Measurements from ENCODE around the gene CACNG8. TPM values are rescaled to one million over a fixed set of nuclear protein-coding genes. Genes with fewer than 3 reads are reported as not detected.
A peak's percentile ranks its signal among the peaks of the same experiment; 100 is the strongest.

The CACNG8 gene
- total and polyA plus RNA-seq, 8 donors = under 0.01 to 0.06 (median 0.03) TPM; not detected in 1

DNA sequence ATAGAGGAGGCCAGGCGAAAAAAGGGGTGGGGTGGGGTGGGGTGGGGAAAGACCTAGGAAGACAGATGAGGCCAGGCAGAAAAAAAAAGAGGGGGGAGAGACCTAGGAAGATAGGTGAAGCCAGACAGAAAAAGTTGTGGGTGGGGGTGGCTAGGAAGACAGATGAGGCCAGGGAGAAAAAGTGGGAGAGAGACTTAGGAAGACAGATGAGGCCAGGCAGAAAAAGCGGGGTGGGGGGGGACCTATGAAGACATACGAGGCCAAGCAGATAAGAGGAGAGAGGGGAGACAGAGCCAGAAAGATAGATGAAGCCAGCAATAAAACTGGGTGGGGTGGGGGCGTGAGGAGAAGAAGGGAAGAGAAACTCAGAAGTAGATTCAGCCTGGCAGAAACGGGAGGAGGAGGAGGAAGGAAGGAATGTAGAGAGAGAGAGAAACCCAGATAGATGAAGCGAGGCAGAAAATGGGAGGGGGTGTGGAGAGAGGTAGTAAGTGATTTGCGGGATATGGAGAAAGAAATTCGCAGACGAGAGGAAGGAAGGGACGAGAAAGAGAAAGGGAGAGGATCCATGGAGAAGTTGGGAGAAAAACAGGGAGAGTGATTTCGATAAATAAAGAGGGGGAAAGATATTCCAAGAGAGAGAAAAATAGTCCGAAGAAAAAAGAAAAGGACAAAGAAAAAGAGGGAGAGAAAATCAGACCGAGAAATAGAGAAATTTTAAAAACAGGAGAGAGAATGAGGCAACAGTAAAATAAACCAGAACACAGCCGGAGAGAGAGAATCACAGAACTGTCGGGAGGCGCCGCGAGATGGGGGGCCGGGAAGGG is 16.5 kb downstream of the CACNG8 start:
- Histone ChIP-seq H3K4me1 (peaks cover 0 to 4% (median 0%) of the 10 kb centered on the region in 3 donors), H3K9me3 (no peaks in the 10 kb centered on the region), H3K27me3 (peaks cover 0 to 31% (median 3%) of the 10 kb centered on the region in 4 donors), H3K27ac (no peak overlapping the region), H3K4me3 (no peak overlapping the region), H3K36me3 (no peaks in the 10 kb centered on the region)
- TF ChIP-seq, protein P1, sequence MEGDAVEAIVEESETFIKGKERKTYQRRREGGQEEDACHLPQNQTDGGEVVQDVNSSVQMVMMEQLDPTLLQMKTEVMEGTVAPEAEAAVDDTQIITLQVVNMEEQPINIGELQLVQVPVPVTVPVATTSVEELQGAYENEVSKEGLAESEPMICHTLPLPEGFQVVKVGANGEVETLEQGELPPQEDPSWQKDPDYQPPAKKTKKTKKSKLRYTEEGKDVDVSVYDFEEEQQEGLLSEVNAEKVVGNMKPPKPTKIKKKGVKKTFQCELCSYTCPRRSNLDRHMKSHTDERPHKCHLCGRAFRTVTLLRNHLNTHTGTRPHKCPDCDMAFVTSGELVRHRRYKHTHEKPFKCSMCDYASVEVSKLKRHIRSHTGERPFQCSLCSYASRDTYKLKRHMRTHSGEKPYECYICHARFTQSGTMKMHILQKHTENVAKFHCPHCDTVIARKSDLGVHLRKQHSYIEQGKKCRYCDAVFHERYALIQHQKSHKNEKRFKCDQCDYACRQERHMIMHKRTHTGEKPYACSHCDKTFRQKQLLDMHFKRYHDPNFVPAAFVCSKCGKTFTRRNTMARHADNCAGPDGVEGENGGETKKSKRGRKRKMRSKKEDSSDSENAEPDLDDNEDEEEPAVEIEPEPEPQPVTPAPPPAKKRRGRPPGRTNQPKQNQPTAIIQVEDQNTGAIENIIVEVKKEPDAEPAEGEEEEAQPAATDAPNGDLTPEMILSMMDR (IDR thresholded peaks at IDR 0.05) = no peak
- intact Hi-C loops (cut with DNase I) = no loop called here
- WGBS, 2 donors = 3% methylated on average over 19 of the region's 19 CpGs
- ATAC-seq (no peak), DNase-seq (no peak), FAIRE-seq (no peak)

DNA sequence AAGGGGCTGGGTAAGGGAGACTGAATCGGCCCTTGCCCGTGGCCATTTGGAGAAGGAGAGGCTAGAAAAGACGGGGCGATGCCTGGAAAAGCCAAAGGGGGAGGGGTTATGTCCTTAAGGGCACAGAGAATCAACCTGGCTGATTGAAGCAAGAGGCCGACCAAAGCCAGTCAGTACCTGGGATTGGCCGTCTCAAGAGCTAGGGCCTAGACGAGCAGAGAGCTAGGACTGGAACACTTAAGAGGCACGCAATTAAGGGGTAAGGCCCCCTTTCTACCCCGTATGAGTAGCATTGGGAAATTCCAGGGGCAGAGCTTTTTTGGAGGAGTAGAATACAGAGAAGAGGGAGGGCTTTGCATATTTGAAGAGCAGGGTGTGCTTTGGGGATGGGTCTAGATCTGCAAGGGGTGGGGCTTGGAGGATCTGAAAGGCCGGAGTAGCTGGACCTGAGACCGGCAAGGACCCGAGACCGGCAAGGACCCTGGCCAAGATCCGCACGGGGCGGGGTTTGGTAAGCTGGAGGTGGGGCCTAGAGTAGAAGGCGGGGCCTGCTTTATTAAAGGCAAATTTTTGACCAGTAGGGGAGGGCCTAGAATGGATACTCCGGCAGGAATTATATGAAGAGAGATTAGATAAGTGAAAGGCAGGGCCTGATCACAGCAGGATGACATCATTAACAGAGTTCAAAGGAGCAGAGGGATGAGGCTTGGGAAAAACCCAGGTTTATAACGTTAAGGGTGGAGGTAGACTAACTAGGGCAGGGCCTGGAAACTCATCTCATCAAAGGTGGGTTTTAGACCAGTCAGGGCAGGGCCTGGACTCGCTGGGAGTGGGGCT is 18.0 kb downstream of the CACNG8 start:
- Histone ChIP-seq H3K4me1 (peaks cover 0 to 4% (median 0%) of the 10 kb centered on the region in 3 donors), H3K36me3 (no peaks in the 10 kb centered on the region), H3K27ac (no peak overlapping the region), H3K27me3 (peaks cover 0 to 31% (median 3%) of the 10 kb centered on the region in 4 donors), H3K4me3 (peak overlapping the region in 1 of 4 donors; percentile 14), H3K9me3 (no peaks in the 10 kb centered on the region)
- intact Hi-C loops (cut with DNase I) = no loop called here
- no peak for FAIRE-seq
- peak in 2 of 4 donors; percentile 8 to 9 for ATAC-seq
- no peak for DNase-seq
- 23% methylated on average over 20 of the region's 20 CpGs for WGBS, 2 donors
- TF ChIP-seq, protein P1 (IDR thresholded peaks at IDR 0.05) = no peak

- ATAC-seq = no peak
- no peak for DNase-seq
- TF ChIP-seq, protein P1 (IDR thresholded peaks at IDR 0.05) = no peak
- Histone ChIP-seq H3K9me3 (no peaks in the 10 kb centered on the region), H3K36me3 (no peaks in the 10 kb centered on the region), H3K27ac (no peak overlapping the region), H3K4me3 (peak overlapping the region in 1 of 4 donors; percentile 23), H3K4me1 (peaks cover 0 to 4% (median 0%) of the 10 kb centered on the region in 3 donors), H3K27me3 (peaks cover 0 to 31% (median 3%) of the 10 kb centered on the region in 4 donors)
- 62 to 63% methylated on average over 13 of the region's 13 CpGs for WGBS, 2 donors
- intact Hi-C loops (cut with DNase I) = no loop called here
- FAIRE-seq = no peak
These were observed 18.7 kb downstream of the CACNG8 start for GRCh38 chr19:53981376-53981951.

DNA sequence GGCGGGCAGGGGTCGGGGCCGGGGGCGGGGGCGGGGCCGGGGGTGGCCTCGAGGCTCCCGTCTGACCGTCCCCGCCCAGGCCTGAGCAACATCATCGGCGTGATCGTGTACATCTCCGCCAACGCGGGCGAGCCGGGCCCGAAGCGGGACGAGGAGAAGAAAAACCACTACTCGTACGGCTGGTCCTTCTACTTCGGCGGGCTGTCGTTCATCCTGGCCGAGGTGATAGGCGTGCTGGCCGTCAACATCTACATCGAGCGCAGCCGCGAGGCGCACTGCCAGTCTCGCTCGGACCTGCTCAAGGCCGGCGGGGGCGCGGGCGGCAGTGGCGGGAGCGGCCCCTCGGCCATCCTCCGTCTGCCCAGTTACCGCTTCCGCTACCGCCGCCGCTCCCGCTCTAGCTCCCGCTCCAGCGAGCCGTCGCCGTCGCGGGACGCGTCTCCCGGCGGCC is 19.3 kb downstream of the CACNG8 start:
- Histone ChIP-seq H3K4me1 (peaks cover 0 to 4% (median 0%) of the 10 kb centered on the region in 3 donors), H3K27ac (no peak overlapping the region), H3K9me3 (no peaks in the 10 kb centered on the region), H3K36me3 (no peaks in the 10 kb centered on the region), H3K27me3 (peaks cover 0 to 31% (median 3%) of the 10 kb centered on the region in 4 donors), H3K4me3 (peak overlapping the region in 1 of 4 donors; percentile 23)
- TF ChIP-seq, protein P1 (IDR thresholded peaks at IDR 0.05) = no peak
- no peak for FAIRE-seq
- ATAC-seq = no peak
- no peak for DNase-seq
- 3 to 4% methylated on average over 43 to 62 of the region's 62 CpGs for WGBS, 2 donors
- intact Hi-C loops (cut with DNase I) = no loop called here
